ENCODE measurements around the gene ADCY1.
"Not testable (repeated sequence)": the region's sequence is repeated elsewhere in the genome, so short reads cannot be mapped to it uniquely, and the experiment has no call there.

GRCh38 chr7:45740573-45740972, 166.4 kb downstream of the ADCY1 start:
- TF ChIP-seq CTCF (IDR thresholded peaks at IDR 0.05; ENCODE audit: insufficient read depth, low read length, poor library complexity, severe bottlenecking); EZH2phosphoT487 (conservative IDR thresholded peaks at IDR 0.05; ENCODE audit: low read length): not testable (repeated sequence)

Measured in SU-DHL-6 (cell line).